Stimulated activated CD8-positive, alpha-beta memory T cell treated with anti-CD3 and anti-CD28 coated beads, Interleukin-15, amount 100 ng/mL, for 1 hour (primary cell): ENCODE data around the gene ZNF350.
A peak's percentile ranks its signal among the peaks of the same experiment; 100 is the strongest.
"Not testable (repeated sequence)": the region's sequence is repeated elsewhere in the genome, so short reads cannot be mapped to it uniquely, and the experiment has no call there.

Source experiments
- DNase-seq: peaks from one replicate; pipeline ENCODE4 v3.0.0-alpha.2; 2020; ENCODE audit warnings: low read depth

The ZNF350 gene

DNA sequence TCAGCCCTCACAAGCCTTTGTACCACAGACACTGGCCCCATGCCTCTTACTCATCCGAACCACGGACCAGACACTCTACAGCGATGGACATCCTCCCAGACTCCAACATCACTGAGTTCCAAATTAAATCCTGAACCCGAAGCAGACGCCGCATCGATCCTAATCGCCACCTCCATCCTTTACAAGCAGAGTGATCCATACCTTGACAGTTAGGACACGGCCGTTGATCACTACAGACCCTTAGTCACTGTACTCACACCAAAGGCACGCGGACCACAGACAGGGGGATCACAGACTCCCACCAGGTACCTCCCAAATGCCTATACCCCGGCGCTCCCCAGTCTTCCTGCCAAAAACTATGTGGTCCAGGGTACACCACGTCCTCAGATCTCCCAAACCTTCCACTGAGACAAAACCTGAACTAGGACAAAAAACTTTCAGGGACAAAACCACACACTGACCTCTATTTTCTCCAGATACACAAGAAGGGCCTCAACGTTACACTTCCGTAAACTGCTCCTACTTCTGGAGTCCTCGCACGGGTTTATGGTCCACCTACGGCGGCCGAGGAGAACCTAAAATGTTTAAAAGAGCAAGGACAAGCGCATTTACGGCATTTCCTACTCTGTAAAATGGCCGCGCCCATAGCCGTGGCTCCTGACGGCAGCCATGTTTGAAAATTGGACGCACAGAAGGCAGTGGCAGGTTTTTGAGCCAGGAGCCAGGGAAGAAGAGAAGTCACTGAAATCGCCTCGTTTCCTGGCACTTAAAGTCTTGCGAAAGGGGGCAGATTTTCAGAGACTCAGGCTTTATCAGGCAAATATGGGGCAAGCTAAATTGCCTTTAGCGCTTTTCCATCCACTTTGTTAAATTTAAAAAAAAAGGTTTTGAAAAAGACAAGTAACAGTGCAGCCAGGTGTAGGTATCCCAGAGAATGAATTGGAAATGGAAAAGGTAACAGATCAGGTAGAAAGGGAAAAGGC is at the start of gene ZNF350:
ZNF350 (minus strand) TSS at position 532 of the 983 bp plus-strand sequence. CDS start 12,480 bp downstream, outside the sequence.
- DNase-seq = peak; percentile 69

DNA sequence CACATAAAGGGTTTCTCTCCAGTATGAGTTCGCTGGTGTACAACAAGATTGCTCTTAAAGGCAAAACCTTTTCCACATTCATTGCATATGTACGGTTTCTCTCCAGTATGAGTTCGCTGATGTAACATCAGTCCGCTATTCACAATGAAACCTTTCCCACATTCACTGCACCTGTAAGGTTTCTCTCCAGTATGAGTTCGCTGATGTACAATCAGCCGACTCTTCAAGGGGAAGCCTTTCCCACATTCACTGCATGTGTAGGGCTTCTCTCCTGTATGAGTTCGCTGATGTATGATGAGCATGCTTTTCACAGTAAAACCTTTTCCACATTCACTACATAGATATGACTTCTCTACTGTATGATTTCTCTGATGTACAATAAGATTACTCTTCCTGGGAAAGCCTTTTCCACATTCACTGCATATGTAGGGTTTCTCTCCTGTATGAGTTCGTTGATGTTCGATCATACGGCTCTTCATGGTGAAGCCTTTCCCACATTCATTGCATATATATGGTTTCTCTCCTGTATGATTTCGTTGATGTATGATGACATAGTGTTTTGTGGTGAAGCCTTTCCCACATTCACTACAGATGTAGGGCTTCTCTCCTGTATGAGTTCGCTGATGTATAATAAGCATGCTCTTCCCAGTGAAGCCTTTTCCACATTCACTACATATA is 47.5 kb upstream of the ZNF350 start:
- DNase-seq = no peak

- no peak for DNase-seq
Observed at GRCh38 chr19:52028780-52029123, 42.1 kb upstream of the ZNF350 start.

DNA sequence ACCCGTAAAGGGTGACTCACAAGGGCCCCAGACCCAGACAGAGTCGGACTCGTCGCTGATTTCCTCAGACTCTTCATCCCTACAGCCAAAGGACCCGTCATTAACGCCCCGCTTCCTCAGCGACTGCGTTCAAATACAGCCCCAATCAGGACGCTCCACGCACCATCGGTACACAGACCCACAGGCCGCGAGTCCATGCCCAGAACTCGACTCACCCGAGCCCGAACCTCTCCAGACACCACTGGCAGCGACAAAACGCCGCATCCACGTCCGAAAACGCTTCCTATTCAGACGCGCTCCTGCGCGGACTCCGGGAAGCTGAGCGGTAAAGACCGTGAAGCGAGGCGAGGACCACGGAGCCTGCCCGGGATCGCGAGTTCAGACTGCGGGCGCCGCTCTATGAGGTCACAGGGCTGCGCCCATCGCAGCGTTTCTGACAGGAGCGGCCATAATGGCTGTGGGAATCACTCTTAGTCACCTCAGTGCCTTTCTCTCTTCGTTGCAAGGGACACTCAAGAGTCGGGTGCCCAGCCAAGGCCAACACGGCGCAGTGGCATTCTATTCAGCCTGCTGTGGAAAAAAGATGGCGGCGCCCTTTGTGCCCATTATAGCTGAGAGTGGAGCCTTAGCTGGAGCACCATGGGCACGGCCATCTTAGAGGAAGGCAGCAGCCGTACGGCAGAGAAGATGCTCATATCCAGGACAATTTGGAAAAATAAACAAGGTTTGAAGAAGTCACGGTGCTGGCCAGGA is 41.6 kb upstream of the ZNF350 start, which contains the start of gene ZNF614:
ZNF614 (minus strand) TSS at position 353 of the 753 bp plus-strand sequence. CDS start 2,634 bp downstream, outside the sequence.
- peak; percentile 74 for DNase-seq

GRCh38 chr19:52026255-52026990 is 39.8 kb upstream of the ZNF350 start:
- DNase-seq = not testable (repeated sequence)

DNA sequence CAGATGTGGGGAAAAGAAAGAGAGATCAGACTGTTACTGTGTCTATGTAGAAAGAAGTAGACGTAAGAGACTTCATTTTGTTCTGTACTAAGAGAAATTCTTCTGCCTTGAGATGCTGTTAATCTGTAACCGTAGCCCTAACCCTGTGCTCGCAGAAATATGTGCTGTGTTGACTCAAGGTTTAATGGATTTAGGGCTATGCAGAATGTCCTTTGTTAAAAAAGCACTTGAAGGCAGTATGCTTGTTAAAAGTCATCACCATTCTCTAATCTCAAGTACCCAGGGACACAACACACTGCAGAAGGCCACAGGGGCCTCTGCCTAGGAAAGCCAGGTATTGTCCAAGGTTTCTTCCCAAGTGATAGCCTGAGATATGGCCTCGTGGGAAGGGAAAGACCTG is 37.8 kb upstream of the ZNF350 start:
- DNase-seq = not testable (repeated sequence)

- no peak for DNase-seq
Observed at GRCh38 chr19:52022193-52022592, 35.6 kb upstream of the ZNF350 start.

DNA sequence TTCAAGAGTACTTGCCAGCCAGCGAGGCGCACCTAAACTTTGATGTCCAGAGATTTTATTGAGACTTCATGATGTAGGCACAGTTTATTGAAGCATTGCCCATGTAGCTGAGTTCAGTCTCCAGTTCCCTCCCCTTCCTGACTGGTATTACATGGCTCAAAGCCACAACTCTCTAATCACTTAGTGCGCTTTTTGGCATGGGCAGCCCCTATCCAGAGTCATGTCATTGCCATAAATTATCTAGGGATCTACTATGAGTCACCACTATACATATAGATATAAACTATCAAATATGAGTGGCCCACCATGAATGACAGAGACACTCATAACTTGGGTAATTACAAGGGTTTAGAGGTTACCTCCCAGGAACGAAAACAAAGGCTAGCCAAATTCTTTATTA is 33.9 kb upstream of the ZNF350 start:
- no peak for DNase-seq

GRCh38 chr19:52010674-52011073 is 24.0 kb upstream of the ZNF350 start:
- no peak for DNase-seq

DNA sequence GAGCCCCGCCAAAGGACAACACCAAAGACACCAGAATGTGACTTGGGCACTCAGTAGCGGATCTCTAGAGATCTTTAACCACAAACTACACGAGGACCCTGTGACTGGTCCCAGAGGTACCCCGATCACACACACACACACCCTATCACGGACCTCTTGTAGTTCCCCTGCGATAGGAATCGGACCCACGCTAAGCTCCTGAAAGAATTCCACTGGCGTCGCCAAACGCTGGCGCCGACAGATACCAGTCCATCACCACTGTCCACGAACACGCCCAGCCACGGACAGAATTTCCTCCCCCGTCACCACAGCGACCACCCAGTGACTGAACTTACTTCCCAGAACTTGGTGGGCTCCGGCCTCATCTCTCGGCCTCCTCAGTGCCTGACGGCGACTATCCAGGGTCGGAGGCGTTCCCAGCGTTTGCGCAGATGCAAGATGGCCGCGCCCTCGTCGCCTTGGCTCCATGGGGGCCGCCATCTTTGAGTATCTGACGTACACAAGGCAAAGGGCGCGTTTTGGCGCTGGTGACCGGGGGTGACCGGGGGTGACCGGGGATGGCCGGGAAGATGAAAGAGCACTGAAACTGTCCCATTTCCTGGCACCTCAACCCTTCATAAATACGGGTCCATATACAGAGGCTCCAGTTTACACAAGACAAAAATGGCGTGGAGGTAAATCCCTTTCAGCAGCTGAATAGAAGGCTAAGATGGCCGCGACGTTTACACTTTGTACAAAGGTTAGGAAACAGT is 21.3 kb upstream of the ZNF350 start, which contains the start of gene ZNF615:
ZNF615 (minus strand) TSS at position 406 of the 752 bp plus-strand sequence. CDS start 4,500 bp downstream, outside the sequence.
- peak; percentile 81 for DNase-seq

- no peak for DNase-seq
Observed at GRCh38 chr19:52007451-52007805, 20.8 kb upstream of the ZNF350 start.

- no peak for DNase-seq
Observed at GRCh38 chr19:51994048-51994644, 7.5 kb upstream of the ZNF350 start.

- no peak for DNase-seq
Observed at GRCh38 chr19:51993422-51993821, 6.8 kb upstream of the ZNF350 start.

DNA sequence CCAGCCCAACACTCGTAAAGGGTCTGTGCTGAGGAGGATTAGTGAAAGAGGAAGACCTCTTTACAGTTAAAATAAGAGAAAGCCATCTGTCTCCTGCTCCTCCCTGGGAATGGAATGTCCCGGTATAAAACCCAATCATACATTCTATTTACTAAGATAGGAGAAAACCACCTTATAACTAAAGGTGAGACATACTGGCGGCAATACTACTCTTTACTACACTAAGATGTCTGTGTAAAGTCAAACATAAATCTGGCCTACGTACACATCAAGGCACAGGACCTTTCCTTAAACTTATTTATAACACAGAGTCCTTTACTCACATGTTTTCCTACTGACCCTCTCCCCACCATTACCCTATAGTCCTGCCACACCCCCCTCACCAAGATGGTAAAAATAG is 3.3 kb downstream of the ZNF350 start:
- DNase-seq = no peak

GRCh38 chr19:51980926-51981325 is 5.7 kb downstream of the ZNF350 start:
- not testable (repeated sequence) for DNase-seq

DNA sequence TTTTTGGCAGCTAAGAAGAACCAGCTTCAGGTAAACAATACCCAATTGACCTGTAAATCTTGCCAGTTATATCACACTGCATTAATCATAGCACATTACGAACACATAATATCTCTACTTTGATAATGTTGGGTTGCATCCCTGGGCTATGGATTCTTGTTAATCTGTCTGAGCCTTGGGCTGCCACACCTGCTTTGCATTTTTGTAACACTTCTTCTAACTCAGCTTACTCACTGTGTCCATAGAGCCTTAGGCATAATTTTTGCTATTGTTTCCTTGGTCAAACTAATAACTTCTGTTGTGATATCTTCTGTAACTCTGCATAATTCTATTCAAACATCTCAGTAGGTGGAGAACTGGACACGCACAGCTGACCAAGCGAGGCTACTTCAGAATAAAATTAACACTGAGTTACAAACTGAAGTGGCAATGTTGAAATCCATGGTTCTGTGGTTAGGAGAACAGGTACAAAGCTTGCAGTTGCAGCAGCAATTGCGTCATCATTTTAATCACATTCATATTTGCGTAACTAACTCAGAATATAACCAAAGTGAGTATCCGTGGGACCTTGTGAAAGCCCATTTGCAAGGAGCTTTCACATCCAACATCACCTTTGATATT is 6.4 kb downstream of the ZNF350 start:
- DNase-seq = no peak

DNA sequence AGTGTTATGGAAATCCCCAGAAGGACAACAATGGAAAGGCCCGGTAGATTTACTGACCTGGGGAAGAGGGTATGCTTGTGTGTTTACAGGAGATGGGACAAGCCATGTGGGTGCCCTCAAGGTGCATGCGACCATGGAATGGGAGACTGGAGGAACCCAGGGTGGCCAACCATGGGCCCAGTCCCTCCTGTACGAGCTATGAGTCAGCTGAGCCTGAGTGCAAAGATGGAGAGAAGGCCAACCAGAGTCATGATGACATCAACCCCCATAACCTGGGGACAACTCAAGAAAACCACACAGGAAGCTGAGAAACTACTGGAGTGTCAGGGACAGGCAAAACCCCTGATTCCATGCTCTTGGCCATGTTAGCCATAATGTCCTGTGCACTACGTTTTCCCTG is 7.8 kb downstream of the ZNF350 start:
- DNase-seq = no peak

GRCh38 chr19:51977346-51977745 is 9.3 kb downstream of the ZNF350 start:
- DNase-seq = no peak

DNA sequence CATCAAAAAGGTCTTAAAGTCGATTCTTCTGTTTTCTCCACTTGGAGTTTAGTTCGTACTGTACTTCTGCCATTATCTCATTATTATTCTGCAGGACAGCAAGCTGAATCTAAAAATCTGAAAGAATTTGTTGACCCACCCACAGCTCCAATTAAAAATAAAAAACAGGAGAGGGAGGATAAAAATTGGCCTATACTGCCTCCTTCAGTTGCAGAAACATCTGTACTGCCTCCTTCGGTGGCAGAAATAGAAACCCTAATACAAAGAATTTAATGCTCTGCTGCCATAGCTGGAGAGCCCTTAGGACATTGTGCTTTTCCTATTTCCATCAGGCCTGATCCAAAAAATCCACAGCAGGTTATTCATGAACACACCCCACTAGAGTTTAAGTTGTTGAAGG is 9.8 kb downstream of the ZNF350 start:
- DNase-seq = no peak

DNA sequence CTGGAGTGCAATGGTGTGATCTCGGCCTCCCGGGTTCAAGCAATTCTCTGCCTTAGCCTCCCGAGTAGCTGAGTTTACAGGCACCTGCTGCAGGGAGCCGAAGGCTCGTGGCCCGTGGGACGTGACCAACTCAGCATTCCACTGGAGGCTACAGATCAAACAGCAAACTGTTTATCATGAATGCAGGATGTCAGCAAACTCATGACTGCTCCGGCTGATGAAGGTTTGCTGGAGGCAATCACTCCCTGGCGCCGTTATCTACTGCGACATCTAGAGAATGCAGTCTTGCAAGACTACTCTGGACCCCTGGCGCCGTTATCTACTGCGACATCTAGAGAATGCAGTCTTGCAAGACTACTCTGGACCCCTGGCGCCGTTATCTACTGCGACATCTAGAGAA is 10.9 kb downstream of the ZNF350 start:
- DNase-seq = not testable (repeated sequence)
